WTC11 (cell line): ENCODE results near the gene NAGA.

Source experiments
- CREB1 ChIP-seq: sonication (generic); formaldehyde crosslinking; IDR thresholded peaks from 2 replicates; pipeline ENCODE4 v1.8.0; 2023; ENCODE audit warnings: mild to moderate bottlenecking, missing genetic modification reagents
- KAT7 ChIP-seq: sonication (generic); formaldehyde crosslinking; IDR thresholded peaks from 2 replicates; pipeline ENCODE4 v1.8.1; 2023; ENCODE audit warnings: missing genetic modification reagents, mild to moderate bottlenecking, borderline replicate concordance
- RORB ChIP-seq: fragments of 250-450 bp; sonication (Bioruptor Pico); IDR thresholded peaks from 2 replicates; pipeline ENCODE4 v1.9.0; 2021; ENCODE audit warnings: mild to moderate bottlenecking
- SMAD3 ChIP-seq: sonication (generic); formaldehyde crosslinking; IDR thresholded peaks from 2 replicates; pipeline ENCODE4 v1.8.0; 2022; ENCODE audit warnings: missing genetic modification reagents, mild to moderate bottlenecking, borderline replicate concordance
- SP1 ChIP-seq: sonication (generic); formaldehyde crosslinking; conservative IDR thresholded peaks from 2 replicates; pipeline ENCODE4 v1.8.1; 2022; ENCODE audit warnings: missing genetic modification reagents
- TP53 ChIP-seq: sonication (generic); formaldehyde crosslinking; IDR thresholded peaks from 2 replicates; pipeline ENCODE4 v1.8.1; 2023; ENCODE audit warnings: mild to moderate bottlenecking, missing genetic modification reagents
- ZNF138 ChIP-seq: sonication (generic); formaldehyde crosslinking; conservative IDR thresholded peaks from 2 replicates; pipeline ENCODE4 v1.8.1; 2022; ENCODE audit warnings: mild to moderate bottlenecking, moderate library complexity, missing genetic modification reagents
- TF ChIP-seq, protein P1 (sequence below): fragments of 200-600 bp; IDR thresholded peaks from 2 replicates; pipeline ENCODE4 v1.8.0; 2022; ENCODE audit warnings: antibody characterized with exemption

DNA sequence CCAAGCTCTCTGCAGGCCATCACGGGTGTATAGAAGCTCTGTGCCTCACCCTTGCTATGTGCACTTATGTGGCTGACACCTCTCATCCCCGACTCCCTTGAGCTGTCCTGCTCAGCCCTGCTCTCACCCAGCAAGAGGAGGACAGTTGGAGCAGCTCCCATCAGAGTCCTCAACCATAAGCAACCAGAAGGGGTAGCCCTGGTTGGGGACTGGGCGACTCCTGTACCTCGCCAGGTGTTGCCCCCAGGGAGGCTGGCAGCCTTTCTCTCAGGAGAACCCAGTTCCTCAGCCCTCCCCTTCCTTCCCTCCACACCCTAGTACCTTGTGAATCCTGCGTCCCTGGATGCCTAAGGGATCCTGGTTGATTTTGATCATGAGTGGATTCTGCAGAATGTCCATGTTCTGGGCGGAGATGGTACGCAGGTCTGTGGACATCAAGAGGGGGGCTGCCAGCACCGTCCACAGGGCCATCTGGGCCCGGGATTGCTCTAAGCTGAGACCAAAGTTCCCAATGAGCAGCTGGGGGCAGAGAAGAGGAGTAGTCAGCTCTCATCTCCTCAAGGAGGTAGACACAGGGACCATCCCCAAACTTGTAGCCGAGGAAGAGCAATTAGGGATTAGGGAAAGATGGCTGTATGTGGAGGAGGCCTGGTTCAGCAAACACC lies 8.0 kb downstream of the NAGA start:
- no peak for TF ChIP-seq KAT7 (CRISPR knock-in tag)
- TF ChIP-seq, protein P1, sequence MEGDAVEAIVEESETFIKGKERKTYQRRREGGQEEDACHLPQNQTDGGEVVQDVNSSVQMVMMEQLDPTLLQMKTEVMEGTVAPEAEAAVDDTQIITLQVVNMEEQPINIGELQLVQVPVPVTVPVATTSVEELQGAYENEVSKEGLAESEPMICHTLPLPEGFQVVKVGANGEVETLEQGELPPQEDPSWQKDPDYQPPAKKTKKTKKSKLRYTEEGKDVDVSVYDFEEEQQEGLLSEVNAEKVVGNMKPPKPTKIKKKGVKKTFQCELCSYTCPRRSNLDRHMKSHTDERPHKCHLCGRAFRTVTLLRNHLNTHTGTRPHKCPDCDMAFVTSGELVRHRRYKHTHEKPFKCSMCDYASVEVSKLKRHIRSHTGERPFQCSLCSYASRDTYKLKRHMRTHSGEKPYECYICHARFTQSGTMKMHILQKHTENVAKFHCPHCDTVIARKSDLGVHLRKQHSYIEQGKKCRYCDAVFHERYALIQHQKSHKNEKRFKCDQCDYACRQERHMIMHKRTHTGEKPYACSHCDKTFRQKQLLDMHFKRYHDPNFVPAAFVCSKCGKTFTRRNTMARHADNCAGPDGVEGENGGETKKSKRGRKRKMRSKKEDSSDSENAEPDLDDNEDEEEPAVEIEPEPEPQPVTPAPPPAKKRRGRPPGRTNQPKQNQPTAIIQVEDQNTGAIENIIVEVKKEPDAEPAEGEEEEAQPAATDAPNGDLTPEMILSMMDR = no peak
- no peak for TF ChIP-seq RORB (CRISPR knock-in tag)
- TF ChIP-seq ZNF138 (CRISPR knock-in tag) = no peak
- TF ChIP-seq SP1 (CRISPR knock-in tag) = no peak
- TF ChIP-seq TP53 (CRISPR knock-in tag) = no peak
- no peak for TF ChIP-seq SMAD3 (CRISPR knock-in tag)
- no peak for TF ChIP-seq CREB1 (CRISPR knock-in tag)
